Activated CD8-positive, alpha-beta memory T cell treated with anti-CD3 and anti-CD28 coated beads, Interleukin-2, amount 50 U/mL, for 1 hour (primary cell): Measurements from ENCODE around the gene MOK.

Experiments used
- DNase-seq: peaks from one replicate; pipeline ENCODE4 v3.0.0-alpha.2; 2020; ENCODE audit errors: extremely low read depth

The MOK gene

GRCh38 chr14:102180248-102180998 lies 124.5 kb downstream of the MOK start:
- DNase-seq: no peak
